Panc1 (cell line): ENCODE data around the gene C6orf89. TPM values are rescaled to one million over a fixed set of nuclear protein-coding genes. Genes with fewer than 3 reads are reported as not detected.

Experiments
- ATAC-seq: fragments of 200-7000 bp; cut with Tn5 transposase; 2 replicates; pipeline ENCODE4 v1.9.1; 2020; ENCODE audit warnings: mild to moderate bottlenecking, moderate library complexity
- BruUV-seq: library from RNA; stranded (reverse); fragments of 400-500 nt; replicated peaks from 2 replicates; lab custom pipeline; 2021; lab: Mats Ljungman, UMichigan
- CTCF ChIA-PET: fragments of 300-600 bp; sonication (Branson Sonifier 250); formaldehyde crosslinking; loops from one replicate; lab custom pipeline; 2022; ENCODE audit warnings: antibody characterized with exemption; lab: Charles Lee
- POLR2A ChIA-PET: fragments of 300-600 bp; sonication (Branson Sonifier 250); formaldehyde crosslinking; loops from one replicate; lab custom pipeline; 2022; ENCODE audit warnings: antibody characterized with exemption; lab: Charles Lee
- DNase-seq: peaks from one replicate; pipeline ENCODE4 v3.0.0-alpha.2; 2010; ENCODE audit warnings: low read depth, low spot score
- H3K27ac ChIP-seq: 2 replicates; pipeline ENCODE4 v1.5.1; 2011; ENCODE audit warnings: mild to moderate bottlenecking, low read length, inconsistent platforms
- H3K27me3 ChIP-seq: fragments of 200-500 bp; sonication (Bioruptor generic); 2 replicates; pipeline ENCODE4 v1.6.0; 2014; ENCODE audit warnings: low read length, inconsistent platforms; ENCODE audit not compliant: control insufficient read depth, insufficient read depth
- H3K36me3 ChIP-seq: fragments of 200-500 bp; sonication (Bioruptor generic); 2 replicates; pipeline ENCODE4 v1.5.1; 2014; ENCODE audit warnings: inconsistent platforms, mild to moderate bottlenecking, low read length, moderate library complexity; ENCODE audit not compliant: control insufficient read depth, insufficient read depth
- H3K4me1 ChIP-seq: 2 replicates; pipeline ENCODE4 v1.5.1; 2011; ENCODE audit warnings: inconsistent platforms, mild to moderate bottlenecking, low read length, moderate library complexity; ENCODE audit not compliant: control insufficient read depth, insufficient read depth
- H3K4me3 ChIP-seq, 2 experiments: 2 replicates each; pipeline ENCODE4 v1.5.1; 2011 to 2012; ENCODE audit warnings: low read depth in 2 of 2, low read length in 2 of 2, mild to moderate bottlenecking in 2 of 2, inconsistent platforms in 1 of 2, moderate library complexity in 1 of 2
- H3K9me3 ChIP-seq: fragments of 200-500 bp; sonication (Bioruptor generic); 2 replicates; pipeline ENCODE4 v1.5.1; 2014; ENCODE audit warnings: low read depth, mild to moderate bottlenecking, inconsistent platforms, low read length, moderate library complexity; ENCODE audit not compliant: control insufficient read depth, insufficient read depth
- POLR2AphosphoS5 ChIP-seq: IDR thresholded peaks from 2 replicates; pipeline ENCODE4 v1.6.1; 2012; ENCODE audit warnings: mild to moderate bottlenecking, low read depth, low read length, moderate library complexity
- SIN3A ChIP-seq: IDR thresholded peaks from 2 replicates; pipeline ENCODE4 v1.6.1; 2012; ENCODE audit warnings: low read depth, mild to moderate bottlenecking, low read length, moderate library complexity, borderline replicate concordance; ENCODE audit not compliant: insufficient read depth
- TCF7L2 ChIP-seq: IDR thresholded peaks from 2 replicates; pipeline ENCODE4 v1.6.1; 2011; ENCODE audit warnings: mild to moderate bottlenecking, low read depth, low read length, inconsistent platforms
- in situ Hi-C: cut with HindIII; loops from 2 replicates; pipeline ENCODE4 v1.10.0; 2016; ENCODE audit warnings: low sequenced_read_pairs, low pct_unique_long_range_greater_than_20kb
- intact Hi-C: fragments of 100-400 bp; cut with micrococcal nuclease; formaldehyde crosslinking; loops from one replicate; pipeline ENCODE4 v1.10.0; 2022; ENCODE audit not compliant: unreplicated experiment
- total RNA-seq: library from RNA; stranded (reverse); gene quantifications from one replicate; pipeline ENCODE4 v1.2.1, GENCODE V29; 2021; ENCODE audit not compliant: unreplicated experiment
- TF ChIP-seq, protein P1 (sequence below), 2 experiments: IDR thresholded peaks; 2 replicates each; pipeline ENCODE4 v1.6.1; 2011 to 2012; ENCODE audit warnings: low read depth in 2 of 2, control low read depth in 1 of 2, low read length in 1 of 2, mild to moderate bottlenecking in 1 of 2, moderate library complexity in 1 of 2; ENCODE audit not compliant: insufficient read depth in 1 of 2
- TF ChIP-seq, protein P2 (sequence below): fragments of 450-650 bp; IDR thresholded peaks from 2 replicates; pipeline ENCODE4 v1.5.1; 2017; ENCODE audit warnings: mild to moderate bottlenecking

C6orf89 gene
- total RNA-seq, 1 experiment from 2014 or later = 59.2 TPM

DNA sequence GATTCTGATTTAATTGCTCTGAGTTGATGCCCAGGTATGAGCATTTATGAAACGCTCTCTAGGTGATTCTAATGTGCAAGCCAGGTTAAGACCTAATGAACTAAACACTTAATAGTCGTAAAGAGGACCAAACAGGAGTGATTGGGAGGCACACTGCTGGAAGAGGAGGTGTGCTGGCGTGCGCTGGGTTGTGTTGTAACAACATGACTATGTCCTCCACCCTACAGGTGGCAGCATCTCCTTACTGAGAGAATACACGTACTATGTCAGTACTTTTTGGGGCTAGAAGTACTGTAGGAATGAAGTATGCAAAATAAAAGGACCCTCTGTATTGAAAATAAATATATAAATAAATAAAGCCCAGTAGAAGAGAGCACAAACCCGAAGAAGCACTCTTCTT lies 11.9 kb downstream of the C6orf89 start:
- DNase-seq (no peak), ATAC-seq (peak; percentile 83; the same call in 1 of the 2 replicates)
- TF ChIP-seq, protein P1, sequence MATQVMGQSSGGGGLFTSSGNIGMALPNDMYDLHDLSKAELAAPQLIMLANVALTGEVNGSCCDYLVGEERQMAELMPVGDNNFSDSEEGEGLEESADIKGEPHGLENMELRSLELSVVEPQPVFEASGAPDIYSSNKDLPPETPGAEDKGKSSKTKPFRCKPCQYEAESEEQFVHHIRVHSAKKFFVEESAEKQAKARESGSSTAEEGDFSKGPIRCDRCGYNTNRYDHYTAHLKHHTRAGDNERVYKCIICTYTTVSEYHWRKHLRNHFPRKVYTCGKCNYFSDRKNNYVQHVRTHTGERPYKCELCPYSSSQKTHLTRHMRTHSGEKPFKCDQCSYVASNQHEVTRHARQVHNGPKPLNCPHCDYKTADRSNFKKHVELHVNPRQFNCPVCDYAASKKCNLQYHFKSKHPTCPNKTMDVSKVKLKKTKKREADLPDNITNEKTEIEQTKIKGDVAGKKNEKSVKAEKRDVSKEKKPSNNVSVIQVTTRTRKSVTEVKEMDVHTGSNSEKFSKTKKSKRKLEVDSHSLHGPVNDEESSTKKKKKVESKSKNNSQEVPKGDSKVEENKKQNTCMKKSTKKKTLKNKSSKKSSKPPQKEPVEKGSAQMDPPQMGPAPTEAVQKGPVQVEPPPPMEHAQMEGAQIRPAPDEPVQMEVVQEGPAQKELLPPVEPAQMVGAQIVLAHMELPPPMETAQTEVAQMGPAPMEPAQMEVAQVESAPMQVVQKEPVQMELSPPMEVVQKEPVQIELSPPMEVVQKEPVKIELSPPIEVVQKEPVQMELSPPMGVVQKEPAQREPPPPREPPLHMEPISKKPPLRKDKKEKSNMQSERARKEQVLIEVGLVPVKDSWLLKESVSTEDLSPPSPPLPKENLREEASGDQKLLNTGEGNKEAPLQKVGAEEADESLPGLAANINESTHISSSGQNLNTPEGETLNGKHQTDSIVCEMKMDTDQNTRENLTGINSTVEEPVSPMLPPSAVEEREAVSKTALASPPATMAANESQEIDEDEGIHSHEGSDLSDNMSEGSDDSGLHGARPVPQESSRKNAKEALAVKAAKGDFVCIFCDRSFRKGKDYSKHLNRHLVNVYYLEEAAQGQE (IDR thresholded peaks at IDR 0.05; ENCODE audit: insufficient read depth in 1 of 2, low read depth in 2 of 2, low read length in 1 of 2) = no peak
- TF ChIP-seq, protein P2, sequence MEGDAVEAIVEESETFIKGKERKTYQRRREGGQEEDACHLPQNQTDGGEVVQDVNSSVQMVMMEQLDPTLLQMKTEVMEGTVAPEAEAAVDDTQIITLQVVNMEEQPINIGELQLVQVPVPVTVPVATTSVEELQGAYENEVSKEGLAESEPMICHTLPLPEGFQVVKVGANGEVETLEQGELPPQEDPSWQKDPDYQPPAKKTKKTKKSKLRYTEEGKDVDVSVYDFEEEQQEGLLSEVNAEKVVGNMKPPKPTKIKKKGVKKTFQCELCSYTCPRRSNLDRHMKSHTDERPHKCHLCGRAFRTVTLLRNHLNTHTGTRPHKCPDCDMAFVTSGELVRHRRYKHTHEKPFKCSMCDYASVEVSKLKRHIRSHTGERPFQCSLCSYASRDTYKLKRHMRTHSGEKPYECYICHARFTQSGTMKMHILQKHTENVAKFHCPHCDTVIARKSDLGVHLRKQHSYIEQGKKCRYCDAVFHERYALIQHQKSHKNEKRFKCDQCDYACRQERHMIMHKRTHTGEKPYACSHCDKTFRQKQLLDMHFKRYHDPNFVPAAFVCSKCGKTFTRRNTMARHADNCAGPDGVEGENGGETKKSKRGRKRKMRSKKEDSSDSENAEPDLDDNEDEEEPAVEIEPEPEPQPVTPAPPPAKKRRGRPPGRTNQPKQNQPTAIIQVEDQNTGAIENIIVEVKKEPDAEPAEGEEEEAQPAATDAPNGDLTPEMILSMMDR = peak; percentile 68
- no peaks in the 10 kb centered on the region; the same call in 1 of the 2 replicates for H3K4me1 ChIP-seq
- no peaks in the 10 kb centered on the region for H3K9me3 ChIP-seq
- no peak overlapping the region for H3K4me3 ChIP-seq
- BruUV-seq = no TSS peak
- CTCF ChIA-PET = interaction anchor here (0.6 to 1.2 kb wide), 3 partner anchors 74 to 130 kb away, joined by 3 to 8 read pairs (median 7); no protein-coding TSS in a partner anchor
- POLR2A ChIA-PET = no interaction called here
- in situ Hi-C loops = no loop called here
- H3K27me3 ChIP-seq = no peaks in the 10 kb centered on the region
- intact Hi-C loops = no loop called here
- H3K36me3 ChIP-seq = peaks cover 7% of the 10 kb centered on the region
- no peak overlapping the region for H3K27ac ChIP-seq

DNA sequence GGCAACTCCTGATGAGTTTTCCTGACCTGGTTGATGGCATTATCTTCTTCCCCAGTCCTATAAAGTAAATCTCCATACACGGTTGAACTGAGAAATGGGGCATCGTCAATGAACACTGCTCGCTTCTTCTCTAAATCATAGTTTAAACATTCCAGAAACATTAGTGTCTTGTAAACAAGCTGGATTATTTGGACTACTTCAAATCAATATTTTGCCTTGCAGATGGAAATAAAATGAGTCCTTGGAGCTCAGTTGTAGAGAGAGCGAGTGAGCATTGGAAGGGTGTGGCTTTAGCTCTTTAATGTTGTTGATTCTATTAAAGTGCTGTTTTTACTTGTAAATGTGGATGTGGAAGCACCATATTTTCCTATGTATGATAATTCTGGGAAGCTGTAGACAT lies 18.4 kb downstream of the C6orf89 start:
- CTCF ChIA-PET = interaction anchor here (1.1 kb wide), 1 partner anchor 114 kb away, joined by 4 read pairs; no protein-coding TSS in a partner anchor
- peak overlapping the region; percentile 71 for H3K27ac ChIP-seq

More for the DNA sequence above, 18.4 kb downstream of the C6orf89 start:
- BruUV-seq = no TSS peak
- Histone ChIP-seq H3K4me1 (peaks cover 38% of the 10 kb centered on the region), H3K36me3 (peaks cover 12% of the 10 kb centered on the region), H3K9me3 (no peaks in the 10 kb centered on the region), H3K27me3 (no peaks in the 10 kb centered on the region), H3K4me3 (no peak overlapping the region)
- ATAC-seq (peak; percentile 78), DNase-seq (no peak)
- in situ Hi-C loops = no loop called here
- TF ChIP-seq, protein P1 (IDR thresholded peaks at IDR 0.05; ENCODE audit: insufficient read depth in 1 of 2, low read depth in 2 of 2, low read length in 1 of 2) = no peak
- no peak for TF ChIP-seq SIN3A
- TF ChIP-seq, protein P2 = no peak
- 0 out of 2 replicates have a peak, but pooled peaks have one; percentile 24 for TF ChIP-seq TCF7L2
- no peak for TF ChIP-seq POLR2AphosphoS5
- intact Hi-C loops = no loop called here
- POLR2A ChIA-PET = interaction anchor here (0.6 to 0.7 kb wide), 2 partner anchors 15 to 166 kb away, joined by 3 read pairs; no protein-coding TSS in a partner anchor
